ENCODE measurements around the gene BRD9.

The BRD9 gene

DNA sequence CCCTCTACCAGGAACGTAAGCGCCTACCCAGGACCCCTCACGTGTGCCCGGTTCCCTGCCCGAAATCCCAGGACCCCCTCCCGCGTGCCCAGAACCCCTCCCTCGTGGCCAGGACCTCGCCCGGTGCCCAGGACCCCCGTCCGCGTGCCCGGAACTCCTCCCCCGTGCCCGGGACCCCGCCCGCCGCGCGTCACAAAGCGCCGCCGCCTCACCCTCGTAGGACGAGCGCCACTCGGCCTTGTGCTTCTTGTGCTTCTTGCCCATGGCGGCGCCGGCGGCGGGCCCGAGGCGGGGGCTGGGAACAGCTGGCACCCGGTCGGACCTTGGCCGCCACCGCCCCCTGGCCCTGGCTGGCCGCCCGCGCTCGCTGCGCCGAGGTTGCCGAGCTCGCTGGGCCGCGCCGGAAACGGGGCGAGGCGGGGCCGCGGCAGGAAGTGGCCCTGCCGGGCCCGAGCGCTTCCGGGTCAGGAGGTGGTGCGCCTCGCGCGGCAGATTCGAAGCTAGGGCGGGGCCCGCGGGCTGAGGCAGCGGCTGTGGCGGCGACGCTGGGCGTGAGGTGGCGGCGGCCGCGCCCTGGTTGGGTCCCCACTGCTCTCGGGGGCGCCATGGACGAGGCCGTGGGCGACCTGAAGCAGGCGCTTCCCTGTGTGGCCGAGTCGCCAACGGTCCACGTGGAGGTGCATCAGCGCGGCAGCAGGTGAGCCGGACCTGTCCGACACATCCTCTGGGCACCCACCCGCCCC lies at the start of gene BRD9, which contains the start of gene TRIP13:
Gene BRD9, minus strand, starts transcription at position 408 of the 743 bp plus-strand sequence. Its CDS starts 144 bp downstream, at position 264.
Gene TRIP13, plus strand, starts transcription at position 491 of the 743 bp plus-strand sequence. Its CDS starts 115 bp downstream, at position 606.
- in situ Hi-C loops (cut with HindIII; ENCODE audit: low sequenced_read_pairs), result no loop called here

GRCh38 chr5:940741-941140 lies 48.1 kb upstream of the BRD9 start:
- in situ Hi-C loops (cut with HindIII; ENCODE audit: low sequenced_read_pairs), result loop anchor here (25.0 kb wide), 2 partner anchors 222 to 372 kb away; no protein-coding TSS in a partner anchor

GRCh38 chr5:939368-939767 lies 46.8 kb upstream of the BRD9 start:
- in situ Hi-C loops (cut with HindIII; ENCODE audit: low sequenced_read_pairs), result loop anchor here (10.0 to 25.0 kb wide), 3 partner anchors 105 to 373 kb away; no protein-coding TSS in a partner anchor

DNA sequence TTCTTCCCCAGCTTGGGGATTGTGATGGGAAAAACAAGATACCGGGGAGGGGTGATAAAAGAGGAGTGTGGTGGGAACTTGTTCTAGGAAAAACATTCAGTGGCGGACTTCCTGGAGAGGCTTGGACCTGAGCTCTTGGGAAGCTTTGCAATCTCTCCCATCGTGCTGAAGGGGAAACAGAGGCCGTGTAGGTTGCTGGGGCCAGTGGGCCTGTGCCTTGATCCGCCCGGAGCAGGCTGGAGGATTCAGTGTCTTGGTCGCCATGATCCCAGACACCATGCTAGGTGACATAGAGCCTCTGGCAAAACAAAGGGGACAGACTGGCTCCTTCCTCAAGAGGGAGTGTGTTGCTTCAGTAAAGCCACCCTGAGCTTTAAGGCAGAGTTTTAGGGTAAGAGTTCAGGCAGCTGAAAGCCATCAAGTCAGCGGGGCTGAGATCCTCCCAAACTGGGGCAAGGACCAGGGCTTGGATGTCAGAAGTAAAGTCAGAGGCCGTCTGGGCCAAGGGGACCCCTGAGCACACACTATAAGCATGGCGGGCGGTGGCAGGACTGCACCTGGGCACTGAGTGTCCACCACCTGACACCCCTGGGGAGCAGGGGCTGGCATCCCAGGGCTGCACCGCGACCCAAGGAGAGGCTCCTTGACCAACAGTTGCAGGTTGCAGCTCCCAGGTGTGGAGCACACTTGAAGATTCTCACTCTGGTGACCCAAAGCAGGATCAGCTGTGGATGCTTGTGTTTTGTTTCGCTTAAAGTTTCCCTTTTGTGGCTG lies 44.7 kb upstream of the BRD9 start:
- in situ Hi-C loops (cut with HindIII; ENCODE audit: low sequenced_read_pairs), result loop anchor here (10.0 to 25.0 kb wide), 3 partner anchors 107 to 375 kb away; no protein-coding TSS in a partner anchor

DNA sequence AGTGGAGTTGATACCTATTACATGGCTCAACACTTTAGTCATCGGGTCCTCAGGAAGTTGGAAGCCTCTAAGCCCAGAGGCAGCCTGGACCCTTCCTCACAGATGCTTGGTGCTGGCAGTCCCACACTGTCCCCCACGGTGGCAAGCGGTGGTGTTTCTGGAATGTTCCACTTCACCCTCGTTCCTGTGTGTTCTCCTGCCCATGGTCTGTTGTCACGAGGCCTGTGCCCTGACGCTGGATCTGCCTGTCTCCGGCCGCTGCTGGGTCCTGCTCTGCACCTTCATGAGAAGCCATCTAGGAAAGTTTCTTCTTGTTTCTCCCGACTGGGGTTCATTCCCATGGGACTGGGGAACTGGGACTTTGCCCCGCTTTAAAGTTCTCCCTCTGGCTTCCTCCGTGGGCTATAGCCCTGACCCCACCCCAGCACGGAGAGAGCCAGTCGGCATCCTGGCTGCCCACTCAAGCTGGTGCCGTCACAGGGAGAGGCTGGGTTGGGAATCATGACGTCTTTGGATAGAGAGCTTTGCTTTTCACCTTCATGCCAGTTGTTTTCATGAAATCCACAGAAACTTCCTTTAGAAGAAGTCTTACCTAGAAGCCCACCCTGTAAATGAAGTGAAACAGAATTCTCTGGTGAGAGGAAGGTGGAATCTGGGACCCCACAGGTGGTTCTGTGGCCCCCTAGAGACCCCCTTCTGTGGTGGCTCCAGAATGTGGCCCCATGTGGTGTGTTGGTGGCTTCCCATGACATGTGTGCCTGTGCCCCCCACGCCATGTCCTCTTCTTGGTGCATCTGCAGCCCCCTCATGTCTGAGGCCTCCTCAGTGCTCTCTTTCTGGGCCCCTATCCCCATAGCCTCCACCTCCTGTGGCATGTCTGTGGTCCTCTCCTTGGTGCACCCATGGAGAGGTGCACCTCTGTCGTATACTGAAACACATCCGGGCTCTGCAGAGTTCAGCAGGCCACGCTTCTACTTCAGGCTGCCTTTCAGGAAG lies 43.8 kb upstream of the BRD9 start:
- in situ Hi-C loops (cut with HindIII; ENCODE audit: low sequenced_read_pairs), result loop anchor here (10.0 to 25.0 kb wide), 3 partner anchors 108 to 376 kb away; no protein-coding TSS in a partner anchor

DNA sequence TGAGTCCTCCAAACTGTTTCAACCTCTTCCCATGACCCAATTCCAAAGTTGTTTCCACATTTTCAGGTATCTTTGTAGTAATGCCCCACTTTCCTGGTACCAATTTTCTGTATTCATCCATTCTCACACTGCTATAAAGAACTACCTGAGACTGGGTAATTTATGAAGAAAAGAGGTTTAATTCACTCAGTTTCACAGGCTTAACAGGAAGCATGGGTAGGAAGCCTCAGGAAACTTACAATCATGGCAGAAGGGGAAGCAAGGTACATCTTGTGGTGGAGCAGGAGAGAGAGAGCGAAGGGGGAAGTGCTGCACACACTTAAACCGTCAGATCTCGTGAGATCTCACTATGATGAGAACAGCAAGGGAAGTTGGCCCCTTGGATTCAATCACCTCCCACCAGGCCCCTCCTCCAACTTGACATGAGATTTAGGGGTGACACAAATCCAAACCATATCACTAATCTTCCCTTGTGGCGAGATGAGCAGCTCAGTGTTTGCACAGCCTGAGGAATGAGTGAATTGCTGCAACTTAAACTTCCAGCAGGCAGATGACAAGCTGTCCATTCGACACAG lies 43.0 kb upstream of the BRD9 start:
- in situ Hi-C loops (cut with HindIII; ENCODE audit: low sequenced_read_pairs), result loop anchor here (10.0 to 25.0 kb wide), 3 partner anchors 109 to 377 kb away; no protein-coding TSS in a partner anchor

GRCh38 chr5:934381-934967 lies 41.9 kb upstream of the BRD9 start:
- in situ Hi-C loops (cut with HindIII; ENCODE audit: low sequenced_read_pairs), result loop anchor here (5.0 to 25.0 kb wide), 4 partner anchors 48 to 378 kb away; no protein-coding TSS in a partner anchor

DNA sequence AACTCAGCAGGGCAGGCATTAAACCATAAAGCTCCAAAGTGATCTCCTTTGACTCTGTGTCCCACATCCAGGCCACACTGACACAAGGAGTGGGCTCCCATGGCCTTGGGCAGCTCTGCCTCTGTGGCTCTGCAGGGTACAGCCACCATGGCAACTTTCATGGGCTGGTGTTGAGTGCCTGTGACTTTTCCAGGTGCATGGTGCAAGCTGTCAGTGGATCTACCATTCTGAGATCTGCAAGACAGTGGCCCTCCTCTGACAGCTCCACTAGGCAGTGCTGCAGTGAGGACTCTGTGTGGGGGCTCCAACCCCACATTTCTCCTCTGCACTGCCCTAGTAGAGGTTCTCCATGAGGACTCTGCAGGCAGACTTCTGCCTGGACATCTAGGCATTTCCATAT lies 41.4 kb upstream of the BRD9 start:
- in situ Hi-C loops (cut with HindIII; ENCODE audit: low sequenced_read_pairs), result loop anchor here (5.0 to 25.0 kb wide), 4 partner anchors 48 to 378 kb away; no protein-coding TSS in a partner anchor

DNA sequence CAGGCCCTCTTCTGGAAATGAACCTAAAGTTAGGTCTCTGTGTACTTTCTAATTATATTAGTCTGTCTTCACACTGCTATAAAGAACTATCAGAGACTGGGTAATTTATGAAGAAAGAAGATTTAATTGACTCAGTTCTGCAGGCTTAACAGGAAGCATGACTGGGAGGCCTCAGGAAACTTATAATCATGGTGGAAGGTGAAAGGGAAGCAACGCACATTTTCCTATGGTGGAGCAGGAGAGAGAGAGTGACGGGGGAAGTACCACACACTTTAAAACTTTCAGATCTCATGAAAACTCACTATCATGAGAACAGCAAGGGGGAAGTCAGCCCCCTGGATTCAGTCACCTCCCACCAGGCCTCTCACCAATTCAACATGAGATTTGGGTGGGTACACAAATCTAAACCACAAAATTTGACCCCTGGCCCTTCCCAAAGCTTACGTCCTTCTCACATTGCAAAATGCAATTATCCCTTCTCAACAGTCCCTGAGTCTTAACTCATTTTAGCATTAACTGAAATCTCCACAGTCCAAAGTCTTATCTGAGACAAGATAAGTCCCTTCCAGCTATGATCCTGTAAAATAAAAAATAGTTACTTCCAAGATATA lies 40.8 kb upstream of the BRD9 start:
- in situ Hi-C loops (cut with HindIII; ENCODE audit: low sequenced_read_pairs), result loop anchor here (5.0 to 25.0 kb wide), 4 partner anchors 49 to 379 kb away; no protein-coding TSS in a partner anchor

GRCh38 chr5:932628-933250 lies 40.1 kb upstream of the BRD9 start:
- in situ Hi-C loops (cut with HindIII; ENCODE audit: low sequenced_read_pairs), result loop anchor here (5.0 to 25.0 kb wide), 4 partner anchors 50 to 380 kb away; no protein-coding TSS in a partner anchor

- in situ Hi-C loops (cut with HindIII; ENCODE audit: low sequenced_read_pairs), result loop anchor here (5.0 to 25.0 kb wide), 4 partner anchors 50 to 380 kb away; no protein-coding TSS in a partner anchor
Observed at GRCh38 chr5:932151-932627, 39.6 kb upstream of the BRD9 start.

- in situ Hi-C loops (cut with HindIII; ENCODE audit: low sequenced_read_pairs), result loop anchor here (5.0 to 25.0 kb wide), 4 partner anchors 51 to 381 kb away; no protein-coding TSS in a partner anchor
Observed at GRCh38 chr5:931570-932145, 39.1 kb upstream of the BRD9 start.

DNA sequence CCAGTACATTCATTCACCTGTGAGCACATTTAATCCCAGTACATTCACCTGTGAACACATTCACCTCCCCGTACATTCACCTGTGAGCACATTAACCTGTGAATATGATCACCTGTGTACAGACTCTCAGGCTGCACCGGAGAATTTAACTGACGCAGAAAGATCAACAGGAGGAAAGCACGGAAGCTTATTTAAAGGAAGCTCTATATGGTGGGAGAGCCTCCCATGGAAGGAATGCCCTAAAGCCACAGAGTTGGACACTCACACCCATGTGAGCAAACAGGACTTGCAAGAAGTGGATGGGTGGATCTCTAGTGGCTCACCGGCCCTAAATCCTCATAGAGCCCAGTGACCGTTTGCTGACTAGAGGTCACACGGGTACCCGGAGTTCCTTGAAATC lies 38.3 kb upstream of the BRD9 start:
- in situ Hi-C loops (cut with HindIII; ENCODE audit: low sequenced_read_pairs), result loop anchor here (5.0 to 25.0 kb wide), 4 partner anchors 51 to 381 kb away; no protein-coding TSS in a partner anchor

- in situ Hi-C loops (cut with HindIII; ENCODE audit: low sequenced_read_pairs), result loop anchor here (25.0 kb wide), 2 partner anchors 233 to 383 kb away; no protein-coding TSS in a partner anchor
Observed at GRCh38 chr5:929596-929995, 37.0 kb upstream of the BRD9 start.

GRCh38 chr5:929182-929581 lies 36.6 kb upstream of the BRD9 start:
- in situ Hi-C loops (cut with HindIII; ENCODE audit: low sequenced_read_pairs), result loop anchor here (25.0 kb wide), 2 partner anchors 233 to 383 kb away; no protein-coding TSS in a partner anchor

DNA sequence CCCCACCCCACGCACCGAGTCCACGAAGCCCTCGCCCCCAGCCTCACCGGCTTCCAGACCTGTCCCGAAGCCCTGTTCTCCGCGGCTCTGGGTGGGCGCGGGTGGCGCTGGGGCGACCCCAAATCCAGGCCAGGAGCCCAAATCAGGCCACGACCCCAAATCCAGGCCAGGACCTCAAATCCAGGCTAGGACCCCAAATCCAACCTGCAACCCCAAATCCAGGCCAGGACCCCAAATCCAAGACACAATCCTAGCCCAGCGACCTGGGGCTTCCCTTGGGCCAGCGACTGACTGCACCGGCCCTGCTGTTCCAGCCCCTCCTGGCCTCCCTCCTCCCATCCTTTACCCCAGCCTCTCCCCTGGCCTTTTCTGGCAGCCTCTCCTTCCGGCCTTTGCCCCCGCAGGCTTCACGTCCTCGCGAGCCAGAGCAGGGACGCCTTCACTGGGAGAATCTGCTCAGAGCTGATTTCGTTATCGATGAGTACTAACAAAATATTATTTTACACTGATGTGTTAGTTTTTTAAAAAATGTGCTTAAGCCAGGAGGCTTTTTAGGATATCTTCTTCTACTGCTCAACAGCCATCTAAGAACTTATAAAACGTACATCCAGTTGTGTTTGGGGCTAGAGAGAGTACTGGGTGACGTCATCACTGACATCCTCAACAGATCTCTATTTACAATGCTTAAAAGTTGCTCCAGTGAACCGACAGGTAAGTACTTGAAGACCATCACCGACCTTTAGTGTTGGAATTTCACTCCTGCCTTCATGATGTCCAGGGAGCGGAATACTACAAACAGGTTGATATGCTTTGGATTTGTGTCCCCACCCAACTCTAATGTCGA lies 34.8 kb upstream of the BRD9 start:
- in situ Hi-C loops (cut with HindIII; ENCODE audit: low sequenced_read_pairs), result loop anchor here (25.0 kb wide), 2 partner anchors 235 to 385 kb away; no protein-coding TSS in a partner anchor
